Endodermal cell (in vitro differentiated cells): ENCODE results near the gene MCF2. TPM values are rescaled to one million over a fixed set of nuclear protein-coding genes. Genes with fewer than 3 reads are reported as not detected.

Source experiments
- DNase-seq: peaks from one replicate; pipeline ENCODE4 v3.0.0-alpha.2; 2017
- H3K27ac ChIP-seq: 2 replicates; pipeline ENCODE4 v1.5.1; 2013; ENCODE audit warnings: mild to moderate bottlenecking, low read depth, low read length, moderate library complexity
- H3K27me3 ChIP-seq: 2 replicates; pipeline ENCODE4 v1.6.1; 2013; ENCODE audit warnings: mild to moderate bottlenecking, low read length, moderate library complexity; ENCODE audit not compliant: insufficient read depth, control insufficient read depth, poor library complexity, severe bottlenecking
- H3K36me3 ChIP-seq: 2 replicates; pipeline ENCODE4 v1.7.0; 2013; ENCODE audit warnings: mild to moderate bottlenecking, low read length, moderate library complexity; ENCODE audit not compliant: control insufficient read depth, insufficient read depth
- H3K4me1 ChIP-seq: one replicate; pipeline ENCODE4 v1.7.0; 2013; ENCODE audit warnings: low read length; ENCODE audit not compliant: control insufficient read depth, insufficient read depth
- H3K4me3 ChIP-seq: 2 replicates; pipeline ENCODE4 v1.5.1; 2013; ENCODE audit warnings: mild to moderate bottlenecking, low read length, moderate library complexity
- H3K9ac ChIP-seq: 2 replicates; pipeline ENCODE4 v1.6.1; 2013; ENCODE audit warnings: mild to moderate bottlenecking, low read length, moderate library complexity; ENCODE audit not compliant: poor library complexity, severe bottlenecking; ENCODE audit errors: extremely low read depth
- H3K9me3 ChIP-seq: 2 replicates; pipeline ENCODE4 v1.6.1; 2013; ENCODE audit warnings: mild to moderate bottlenecking, low read length, moderate library complexity; ENCODE audit not compliant: control insufficient read depth
- H3K27ac Mint-ChIP-seq: 2 replicates; pipeline ENCODE4 v1.8.0; 2020; ENCODE audit warnings: mixed read lengths
- H3K27me3 Mint-ChIP-seq: 2 replicates; pipeline ENCODE4 v1.8.0; 2021; ENCODE audit warnings: mild to moderate bottlenecking, mixed read lengths; ENCODE audit not compliant: insufficient read depth
- H3K36me3 Mint-ChIP-seq: 2 replicates; pipeline ENCODE4 v1.8.0; 2020; ENCODE audit warnings: low read depth, mixed read lengths
- H3K4me1 Mint-ChIP-seq: 2 replicates; pipeline ENCODE4 v1.8.0; 2020; ENCODE audit warnings: mixed read lengths
- H3K4me3 Mint-ChIP-seq: 2 replicates; pipeline ENCODE4 v1.8.0; 2020; ENCODE audit warnings: mild to moderate bottlenecking, moderate library complexity, mixed read lengths
- H3K9me3 Mint-ChIP-seq: 2 replicates; pipeline ENCODE4 v1.8.0; 2020; ENCODE audit warnings: mild to moderate bottlenecking, mixed read lengths
- CTCF ChIP-seq: fragments of 200-600 bp; sonication (generic); conservative IDR thresholded peaks from 2 replicates; pipeline ENCODE4 v1.5.0; 2021; ENCODE audit warnings: antibody characterized with exemption, mild to moderate bottlenecking
- whole genome bisulfite sequencing, 2 experiments: methylation state at CpG; one replicate each; pipeline versions ENCODE4 v1.1.5 to v1.1.7; 2013; ENCODE audit warnings: missing lambda C conversion rate in 2 of 2, mixed read lengths in 1 of 2; ENCODE audit not compliant: insufficient coverage in 1 of 2, insufficient read length in 1 of 2; 5-methylcytosine and 5-hydroxymethylcytosine counted together
- total RNA-seq, 2 donors: library from RNA; stranded (reverse); fragmentation: NEBNext Ultra II Directional in 1 of 2; extraction: Animal tissue kit (Norgen Biotek cat#: 25700) in 1 of 2; gene quantifications; 2 replicates in 1 of 2; 3 replicates in 1 of 2; pipeline ENCODE4 v1.2.1, GENCODE V29; 2021

The MCF2 gene
- total RNA-seq, 2 donors from 2014 or later, result 1.1 to 2.1 TPM

- Histone ChIP-seq H3K4me1 (no peaks in the 10 kb centered on the region), H3K27ac (no peak overlapping the region), H3K9me3 (no peaks in the 10 kb centered on the region), H3K36me3 (no peaks in the 10 kb centered on the region), H3K27me3 (no peaks in the 10 kb centered on the region), H3K4me3 (no peak overlapping the region), H3K9ac (no peak overlapping the region)
- Mint-ChIP-seq H3K27ac (no peak overlapping the region), H3K27me3 (peaks cover 2% of the 10 kb centered on the region), H3K36me3 (no peaks in the 10 kb centered on the region), H3K9me3 (no peaks in the 10 kb centered on the region), H3K4me1 (no peaks in the 10 kb centered on the region), H3K4me3 (no peak overlapping the region)
- TF ChIP-seq CTCF, result no peak
- no peak for DNase-seq
These were observed 153.6 kb downstream of the MCF2 start for GRCh38 chrX:139554376-139554775.

GRCh38 chrX:139544591-139544990, 163.4 kb downstream of the MCF2 start:
- no peak overlapping the region for H3K27ac ChIP-seq
- H3K36me3 ChIP-seq, result no peaks in the 10 kb centered on the region
- Mint-ChIP-seq H3K4me1 (peaks cover 3% of the 10 kb centered on the region), H3K27me3 (no peaks in the 10 kb centered on the region), H3K27ac (no peak overlapping the region), H3K9me3 (no peaks in the 10 kb centered on the region), H3K4me3 (no peak overlapping the region), H3K36me3 (no peaks in the 10 kb centered on the region)
- no peaks in the 10 kb centered on the region for H3K9me3 ChIP-seq
- peaks cover 1% of the 10 kb centered on the region for H3K4me1 ChIP-seq
- no peak for DNase-seq
- no peak for TF ChIP-seq CTCF
- H3K4me3 ChIP-seq, result no peak overlapping the region
- WGBS, 2 experiments, result 94 to 100% methylated on average over 2 to 3 of the region's 3 CpGs
- H3K27me3 ChIP-seq, result no peaks in the 10 kb centered on the region
- no peak overlapping the region for H3K9ac ChIP-seq

GRCh38 chrX:139543920-139544319, 164.0 kb downstream of the MCF2 start:
- H3K27me3 ChIP-seq, result no peaks in the 10 kb centered on the region
- H3K4me3 Mint-ChIP-seq, result no peak overlapping the region
- no peaks in the 10 kb centered on the region for H3K27me3 Mint-ChIP-seq
- no peaks in the 10 kb centered on the region for H3K36me3 ChIP-seq
- H3K36me3 Mint-ChIP-seq, result no peaks in the 10 kb centered on the region
- H3K4me1 ChIP-seq, result peaks cover 5% of the 10 kb centered on the region
- H3K27ac Mint-ChIP-seq, result no peak overlapping the region
- H3K9me3 Mint-ChIP-seq, result no peaks in the 10 kb centered on the region
- DNase-seq, result no peak
- H3K4me1 Mint-ChIP-seq, result peaks cover 9% of the 10 kb centered on the region
- H3K9ac ChIP-seq, result no peak overlapping the region
- H3K27ac ChIP-seq, result no peak overlapping the region
- TF ChIP-seq CTCF, result no peak
- 90% methylated on average over 4 of the region's 4 CpGs; no CpG with 5 or more reads in 1 of the 2 experiments for WGBS, 2 experiments
- no peak overlapping the region for H3K4me3 ChIP-seq
- H3K9me3 ChIP-seq, result no peaks in the 10 kb centered on the region
